ENCODE measurements around the gene DNHD1. TPM values are rescaled to one million over a fixed set of nuclear protein-coding genes. Genes with fewer than 3 reads are reported as not detected.
A peak's percentile ranks its signal among the peaks of the same experiment; 100 is the strongest.

Gene DNHD1
- total and polyA plus RNA-seq, 5 donors from 2014 or later = 0.65 to 32.7 (median 1.6) TPM

DNA sequence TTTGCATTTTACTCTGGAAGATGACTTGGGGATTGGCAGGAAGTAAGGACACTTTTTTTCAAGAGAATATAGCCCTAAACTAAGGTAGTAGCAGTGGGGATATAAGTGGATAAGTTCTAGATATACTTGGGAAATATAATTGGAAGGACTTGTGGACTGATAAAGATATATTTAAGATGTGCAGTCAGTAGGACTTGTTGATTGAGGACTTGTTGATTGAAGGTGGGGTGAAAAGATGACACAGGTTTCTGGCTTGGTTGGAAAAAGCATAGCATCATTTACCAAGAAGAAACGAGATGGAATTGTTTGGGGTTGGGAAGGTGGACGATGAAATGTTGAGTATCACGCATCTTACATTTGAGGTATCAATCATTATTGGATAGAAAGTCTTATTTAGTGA, 116.4 kb downstream of the DNHD1 start:
- Histone ChIP-seq H3K27me3 (ENCODE audit: control insufficient read depth, insufficient read depth, low read length) (no peaks in the 10 kb centered on the region), H3K4me3 (ENCODE audit: low read depth, low read length) (no peak overlapping the region), H3K36me3 (ENCODE audit: control insufficient read depth, insufficient read depth, low read length) (peaks cover 42% of the 10 kb centered on the region), H3K9me3 (ENCODE audit: control insufficient read depth in 2 of 2, low read length in 2 of 2) (no peaks in the 10 kb centered on the region), H3K4me1 (ENCODE audit: control insufficient read depth, insufficient read depth, low read length, poor library complexity, severe bottlenecking) (peaks cover 47% of the 10 kb centered on the region), H3K27ac (ENCODE audit: insufficient read depth, low read length, poor library complexity, severe bottlenecking) (peak overlapping the region; percentile 95)
- H3K9me3 Mint-ChIP-seq = no peaks in the 10 kb centered on the region
- no peak overlapping the region for H3K27ac Mint-ChIP-seq
- H3K4me3 Mint-ChIP-seq = no peak overlapping the region
- peaks cover 0 to 51% (median 28%) of the 10 kb centered on the region in 4 donors for H3K4me1 Mint-ChIP-seq
- no peaks in the 10 kb centered on the region for H3K27me3 Mint-ChIP-seq
- DNase-seq = no peak
- ATAC-seq (ENCODE audit: low read depth in 2 of 2) = no peak
- H3K36me3 Mint-ChIP-seq = peaks cover 33% of the 10 kb centered on the region

DNA sequence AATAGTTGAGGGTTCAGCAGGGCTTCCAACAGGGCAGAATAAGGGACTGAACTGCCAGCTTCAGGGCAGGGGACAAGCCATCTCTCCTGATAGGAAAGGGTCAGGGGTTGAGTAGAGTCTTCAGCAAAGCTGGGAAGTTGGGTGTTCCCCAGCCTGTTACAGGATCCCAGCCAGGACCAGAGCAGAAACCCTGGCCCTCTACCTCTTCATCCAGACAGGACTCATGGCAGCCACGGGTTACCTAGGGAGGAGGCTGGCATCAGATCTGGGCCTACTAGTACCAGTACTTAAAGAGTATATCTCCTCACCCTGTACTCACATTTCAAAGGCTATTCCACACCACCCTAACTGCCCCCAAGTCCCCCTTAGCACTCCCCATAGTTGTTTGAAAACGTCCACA, 117.4 kb downstream of the DNHD1 start:
- no peaks in the 10 kb centered on the region for H3K27me3 ChIP-seq (ENCODE audit: control insufficient read depth, insufficient read depth, low read length)
- ATAC-seq (ENCODE audit: low read depth in 2 of 2) = no peak
- peaks cover 48% of the 10 kb centered on the region for H3K4me1 ChIP-seq (ENCODE audit: control insufficient read depth, insufficient read depth, low read length, poor library complexity, severe bottlenecking)
- H3K27ac Mint-ChIP-seq = no peak overlapping the region
- no peak overlapping the region for H3K27ac ChIP-seq (ENCODE audit: insufficient read depth, low read length, poor library complexity, severe bottlenecking)
- peaks cover 32% of the 10 kb centered on the region for H3K36me3 ChIP-seq (ENCODE audit: control insufficient read depth, insufficient read depth, low read length)
- peaks cover 31% of the 10 kb centered on the region for H3K36me3 Mint-ChIP-seq
- no peak for DNase-seq
- no peaks in the 10 kb centered on the region for H3K9me3 ChIP-seq (ENCODE audit: control insufficient read depth in 2 of 2, low read length in 2 of 2)
- no peak overlapping the region for H3K4me3 ChIP-seq (ENCODE audit: low read depth, low read length)
- no peaks in the 10 kb centered on the region for H3K27me3 Mint-ChIP-seq
- no peaks in the 10 kb centered on the region for H3K9me3 Mint-ChIP-seq
- H3K4me3 Mint-ChIP-seq = peak overlapping the region in 1 of 4 donors; percentile 33
- H3K4me1 Mint-ChIP-seq = peaks cover 0 to 42% (median 26%) of the 10 kb centered on the region in 4 donors

DNA sequence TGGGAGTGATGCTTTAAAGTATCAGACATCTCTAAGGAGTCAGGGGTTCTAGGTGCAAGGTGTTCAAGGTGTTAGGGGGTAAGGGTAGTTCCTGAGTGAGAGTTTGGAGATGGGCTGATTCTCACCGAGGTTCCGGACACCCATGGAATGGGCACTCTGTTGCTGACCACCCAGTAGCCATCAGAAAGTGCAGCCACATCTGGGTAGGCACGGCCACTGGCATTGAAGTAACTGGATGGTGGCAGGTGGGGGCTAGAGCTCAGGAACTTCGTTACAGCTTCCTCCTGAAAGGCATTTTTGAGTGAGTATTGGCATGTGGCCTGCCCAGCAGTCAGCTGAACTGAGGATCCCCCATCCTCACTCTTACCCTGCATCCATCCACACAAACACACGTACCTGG, 118.0 kb downstream of the DNHD1 start:
- Mint-ChIP-seq H3K4me1 (peaks cover 0 to 36% (median 24%) of the 10 kb centered on the region in 4 donors), H3K36me3 (peaks cover 25% of the 10 kb centered on the region), H3K9me3 (no peaks in the 10 kb centered on the region), H3K27ac (peak overlapping the region in 2 of 3 donors; percentile 86 to 96), H3K4me3 (peak overlapping the region in 3 of 4 donors; percentile 33 to 87 (median 49)), H3K27me3 (no peaks in the 10 kb centered on the region)
- ATAC-seq (ENCODE audit: low read depth in 2 of 2) (no peak), DNase-seq (no peak)
- H3K27me3 ChIP-seq (ENCODE audit: control insufficient read depth, insufficient read depth, low read length) = no peaks in the 10 kb centered on the region
- H3K9me3 ChIP-seq (ENCODE audit: control insufficient read depth in 2 of 2, low read length in 2 of 2) = no peaks in the 10 kb centered on the region
- no peak overlapping the region for H3K27ac ChIP-seq (ENCODE audit: insufficient read depth, low read length, poor library complexity, severe bottlenecking)
- H3K4me3 ChIP-seq (ENCODE audit: low read depth, low read length) = no peak overlapping the region
- peaks cover 26% of the 10 kb centered on the region for H3K36me3 ChIP-seq (ENCODE audit: control insufficient read depth, insufficient read depth, low read length)
- H3K4me1 ChIP-seq (ENCODE audit: control insufficient read depth, insufficient read depth, low read length, poor library complexity, severe bottlenecking) = peaks cover 52% of the 10 kb centered on the region

DNA sequence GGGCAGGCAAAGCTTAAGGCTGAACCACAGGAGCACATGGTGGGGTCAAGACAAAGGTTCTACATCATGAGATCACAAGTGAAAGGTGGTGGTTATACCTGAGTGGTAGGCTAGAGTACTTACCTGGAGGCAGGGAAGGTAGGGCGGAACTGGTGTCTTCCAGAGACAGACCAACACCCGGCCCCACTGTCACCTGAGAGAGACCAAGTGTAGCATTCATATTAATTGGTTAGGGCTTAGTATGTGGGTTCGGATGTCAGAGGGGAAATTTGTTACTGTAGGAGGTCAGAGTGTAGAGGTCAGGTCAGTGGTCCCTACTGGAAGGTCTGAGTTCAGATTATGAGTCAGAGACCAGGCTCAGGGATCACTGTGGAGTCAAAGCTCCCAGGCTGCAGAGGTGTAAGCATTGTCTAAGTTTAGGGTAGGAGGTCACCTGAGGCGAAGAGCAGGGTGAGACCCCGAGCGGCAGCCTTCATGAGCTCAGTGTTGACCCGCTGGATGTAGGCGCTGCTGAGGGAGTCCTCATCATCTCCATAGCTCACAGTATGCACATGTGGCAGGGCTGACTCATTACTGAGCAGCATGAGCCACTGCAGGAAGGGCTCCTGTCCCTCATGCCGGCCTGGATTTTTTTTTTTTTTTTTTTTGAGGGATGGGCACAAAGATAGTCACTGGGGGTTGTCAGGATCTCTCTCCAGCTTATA, 119.0 kb downstream of the DNHD1 start:
- peak overlapping the region; percentile 52 to 87 (median 80) for H3K4me3 Mint-ChIP-seq
- ATAC-seq (ENCODE audit: low read depth in 2 of 2) (no peak), DNase-seq (no peak)
- no peaks in the 10 kb centered on the region for H3K9me3 ChIP-seq (ENCODE audit: control insufficient read depth in 2 of 2, low read length in 2 of 2)
- H3K36me3 ChIP-seq (ENCODE audit: control insufficient read depth, insufficient read depth, low read length) = peaks cover 17% of the 10 kb centered on the region
- no peaks in the 10 kb centered on the region for H3K27me3 Mint-ChIP-seq
- H3K9me3 Mint-ChIP-seq = no peaks in the 10 kb centered on the region
- peaks cover 43% of the 10 kb centered on the region for H3K4me1 ChIP-seq (ENCODE audit: control insufficient read depth, insufficient read depth, low read length, poor library complexity, severe bottlenecking)
- peak overlapping the region; percentile 67 to 92 (median 86) for H3K27ac Mint-ChIP-seq
- peaks cover 19% of the 10 kb centered on the region for H3K36me3 Mint-ChIP-seq
- peaks cover 0 to 26% (median 16%) of the 10 kb centered on the region in 4 donors for H3K4me1 Mint-ChIP-seq
- no peak overlapping the region for H3K4me3 ChIP-seq (ENCODE audit: low read depth, low read length)
- no peak overlapping the region for H3K27ac ChIP-seq (ENCODE audit: insufficient read depth, low read length, poor library complexity, severe bottlenecking)
- H3K27me3 ChIP-seq (ENCODE audit: control insufficient read depth, insufficient read depth, low read length) = no peaks in the 10 kb centered on the region

DNA sequence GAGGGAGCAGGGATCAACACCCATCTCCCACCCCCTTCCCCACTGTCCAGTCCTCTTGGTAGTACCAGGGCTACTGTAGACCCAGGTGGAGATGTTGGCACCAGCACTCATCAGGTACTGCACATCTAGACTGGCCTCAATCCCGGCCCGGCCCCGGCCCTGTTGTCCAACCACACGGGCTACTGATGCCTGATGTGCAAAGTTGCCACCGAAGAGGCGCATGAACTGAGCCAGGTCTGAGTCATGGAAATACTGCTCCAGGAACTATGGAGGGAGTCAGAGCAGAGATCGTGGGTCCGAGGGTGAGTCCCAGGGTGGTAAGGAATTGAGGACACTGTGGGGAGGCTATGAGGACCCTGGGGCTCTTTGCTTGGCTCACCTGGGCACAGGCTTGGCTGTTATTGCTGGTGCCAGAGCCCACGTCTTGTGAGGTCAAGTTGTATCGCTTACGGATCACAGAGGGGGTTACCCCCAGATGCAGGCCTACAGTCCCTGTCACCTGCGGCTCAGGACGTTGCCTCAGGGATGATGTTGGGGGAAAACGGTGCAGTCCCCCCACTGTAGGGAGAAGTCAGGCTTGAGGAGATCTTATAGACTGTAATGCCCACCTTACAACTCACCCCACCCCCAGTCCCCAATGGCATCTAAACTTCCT, 119.6 kb downstream of the DNHD1 start:
- Mint-ChIP-seq H3K36me3 (peaks cover 15% of the 10 kb centered on the region), H3K4me1 (peaks cover 0 to 20% (median 12%) of the 10 kb centered on the region in 4 donors), H3K4me3 (peak overlapping the region; percentile 11 to 80 (median 64)), H3K9me3 (no peaks in the 10 kb centered on the region), H3K27ac (peak overlapping the region; percentile 52 to 92 (median 68)), H3K27me3 (no peaks in the 10 kb centered on the region)
- peaks cover 16% of the 10 kb centered on the region for H3K36me3 ChIP-seq (ENCODE audit: control insufficient read depth, insufficient read depth, low read length)
- no peaks in the 10 kb centered on the region for H3K27me3 ChIP-seq (ENCODE audit: control insufficient read depth, insufficient read depth, low read length)
- H3K4me3 ChIP-seq (ENCODE audit: low read depth, low read length) = peak overlapping the region; percentile 98
- no peak for ATAC-seq (ENCODE audit: low read depth in 2 of 2)
- no peaks in the 10 kb centered on the region for H3K9me3 ChIP-seq (ENCODE audit: control insufficient read depth in 2 of 2, low read length in 2 of 2)
- peaks cover 38% of the 10 kb centered on the region for H3K4me1 ChIP-seq (ENCODE audit: control insufficient read depth, insufficient read depth, low read length, poor library complexity, severe bottlenecking)
- no peak for DNase-seq
- peak overlapping the region; percentile 87 for H3K27ac ChIP-seq (ENCODE audit: insufficient read depth, low read length, poor library complexity, severe bottlenecking)

DNA sequence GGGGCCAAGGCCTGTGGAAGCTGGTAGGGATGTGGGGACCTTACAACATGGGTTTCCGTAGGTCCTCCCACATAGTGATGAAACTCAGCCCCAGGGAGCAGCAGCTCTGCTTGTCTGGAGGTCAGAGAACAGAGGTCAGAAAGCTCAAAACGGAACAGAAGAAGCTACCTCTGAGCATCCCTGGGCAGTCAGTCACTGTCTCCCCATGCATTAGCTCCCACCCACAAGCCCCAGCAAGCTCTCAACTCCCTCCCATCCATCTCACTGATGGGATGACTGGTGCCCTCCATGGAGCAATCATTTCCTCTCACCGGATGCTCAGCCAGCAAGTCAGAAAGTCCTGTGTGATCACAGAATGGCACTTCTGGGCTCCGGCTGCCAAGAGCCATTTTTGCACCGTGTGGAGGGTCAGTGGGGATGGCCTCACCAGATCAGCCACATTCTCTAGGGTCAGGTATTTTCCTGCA, 120.3 kb downstream of the DNHD1 start:
- Mint-ChIP-seq H3K27ac (no peak overlapping the region), H3K4me1 (peaks cover 0 to 20% (median 12%) of the 10 kb centered on the region in 4 donors), H3K4me3 (no peak overlapping the region), H3K9me3 (no peaks in the 10 kb centered on the region), H3K27me3 (no peaks in the 10 kb centered on the region), H3K36me3 (peaks cover 15% of the 10 kb centered on the region)
- Histone ChIP-seq H3K4me1 (ENCODE audit: control insufficient read depth, insufficient read depth, low read length, poor library complexity, severe bottlenecking) (peaks cover 38% of the 10 kb centered on the region), H3K27ac (ENCODE audit: insufficient read depth, low read length, poor library complexity, severe bottlenecking) (peak overlapping the region; percentile 87), H3K9me3 (ENCODE audit: control insufficient read depth in 2 of 2, low read length in 2 of 2) (no peaks in the 10 kb centered on the region), H3K4me3 (ENCODE audit: low read depth, low read length) (peak overlapping the region; percentile 98), H3K36me3 (ENCODE audit: control insufficient read depth, insufficient read depth, low read length) (peaks cover 16% of the 10 kb centered on the region), H3K27me3 (ENCODE audit: control insufficient read depth, insufficient read depth, low read length) (no peaks in the 10 kb centered on the region)
- DNase-seq (no peak), ATAC-seq (ENCODE audit: low read depth in 2 of 2) (no peak)

DNA sequence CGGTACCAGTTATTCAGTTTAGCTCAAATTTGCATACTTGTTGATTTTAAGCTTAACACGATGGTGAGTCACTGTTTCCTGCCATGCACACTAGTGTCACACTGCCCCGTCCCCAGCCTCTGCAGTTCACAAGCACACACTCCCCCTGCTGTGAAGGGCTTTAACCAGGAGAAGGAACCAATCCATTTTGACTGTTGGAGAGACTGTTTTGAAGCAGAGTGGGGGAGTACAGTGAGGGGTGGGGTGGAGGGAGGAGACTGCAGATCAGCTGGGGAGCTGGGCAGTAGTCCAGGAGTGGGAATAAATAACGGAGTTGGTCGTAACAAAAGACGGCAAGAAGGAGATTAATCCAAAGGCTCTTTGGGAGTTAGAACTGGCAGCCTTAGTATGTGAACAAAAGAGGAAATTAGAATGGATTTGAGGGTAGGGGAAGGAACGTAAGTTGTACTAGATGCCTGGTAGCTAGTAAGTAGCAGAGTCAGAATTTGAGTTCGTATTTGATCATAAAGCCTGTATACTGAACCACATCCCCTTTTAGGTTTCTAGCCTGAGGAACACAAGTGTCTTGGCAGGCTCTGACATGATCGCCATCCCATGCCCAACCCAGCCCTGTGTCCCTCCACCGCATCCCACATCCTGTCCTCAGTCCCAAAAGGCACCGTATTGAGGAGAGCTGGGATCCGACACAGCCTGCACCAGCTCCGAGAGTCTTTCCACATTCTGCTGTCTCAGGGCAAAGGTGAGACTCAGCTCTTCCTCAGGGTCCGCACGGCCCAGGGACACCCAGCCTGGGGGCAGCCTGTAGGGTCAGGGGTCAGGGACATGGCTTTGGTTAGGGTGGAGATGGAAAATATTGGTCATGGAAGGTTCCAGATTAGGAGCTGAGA, 121.3 kb downstream of the DNHD1 start:
- peak overlapping the region; percentile 87 for H3K27ac ChIP-seq (ENCODE audit: insufficient read depth, low read length, poor library complexity, severe bottlenecking)
- Mint-ChIP-seq H3K36me3 (peaks cover 15% of the 10 kb centered on the region), H3K9me3 (no peaks in the 10 kb centered on the region), H3K4me3 (no peak overlapping the region), H3K27me3 (no peaks in the 10 kb centered on the region), H3K27ac (no peak overlapping the region), H3K4me1 (peaks cover 0 to 20% (median 12%) of the 10 kb centered on the region in 4 donors)
- H3K36me3 ChIP-seq (ENCODE audit: control insufficient read depth, insufficient read depth, low read length) = peaks cover 16% of the 10 kb centered on the region
- peak; percentile 77 to 79 for ATAC-seq (ENCODE audit: low read depth in 2 of 2)
- H3K9me3 ChIP-seq (ENCODE audit: control insufficient read depth in 2 of 2, low read length in 2 of 2) = no peaks in the 10 kb centered on the region
- DNase-seq = peak; percentile 59 to 91 (median 70)
- H3K4me1 ChIP-seq (ENCODE audit: control insufficient read depth, insufficient read depth, low read length, poor library complexity, severe bottlenecking) = peaks cover 29% of the 10 kb centered on the region
- H3K27me3 ChIP-seq (ENCODE audit: control insufficient read depth, insufficient read depth, low read length) = no peaks in the 10 kb centered on the region
- peak overlapping the region; percentile 98 for H3K4me3 ChIP-seq (ENCODE audit: low read depth, low read length)
